Type B pancreatic cell (in vitro differentiated cells): ENCODE data around the gene ISCU. TPM values are rescaled to one million over a fixed set of nuclear protein-coding genes. Genes with fewer than 3 reads are reported as not detected.

Experiments used
- DNase-seq: peaks from one replicate; pipeline ENCODE4 v3.0.0; 2021; ENCODE audit warnings: mixed read lengths; ENCODE audit not compliant: unreplicated experiment; ENCODE audit errors: extremely low spot score
- H3K27ac Mint-ChIP-seq: 2 replicates; pipeline ENCODE4 v1.8.0; 2021; ENCODE audit warnings: mild to moderate bottlenecking, mixed read lengths
- H3K27me3 Mint-ChIP-seq: 2 replicates; pipeline ENCODE4 v1.8.0; 2021; ENCODE audit warnings: mixed read lengths
- H3K36me3 Mint-ChIP-seq: 2 replicates; pipeline ENCODE4 v1.8.0; 2021; ENCODE audit warnings: mixed read lengths
- H3K4me1 Mint-ChIP-seq: one replicate; pipeline ENCODE4 v1.8.0; 2021; ENCODE audit warnings: mixed read lengths; ENCODE audit not compliant: unreplicated experiment
- H3K4me3 Mint-ChIP-seq: 2 replicates; pipeline ENCODE4 v1.8.0; 2021; ENCODE audit warnings: mild to moderate bottlenecking, mixed read lengths
- H3K9me3 Mint-ChIP-seq: 2 replicates; pipeline ENCODE4 v1.8.0; 2021; ENCODE audit warnings: mixed read lengths
- CTCF ChIP-seq: fragments of 200-600 bp; sonication (generic); conservative IDR thresholded peaks from 2 replicates; pipeline ENCODE4 v1.5.0; 2021; ENCODE audit warnings: antibody characterized with exemption, mild to moderate bottlenecking
- total RNA-seq: library from RNA; stranded (reverse); gene quantifications from 2 replicates; pipeline ENCODE4 v1.2.1, GENCODE V29; 2021; ENCODE audit warnings: low replicate concordance

The ISCU gene
- total RNA-seq, 1 donor from 2014 or later, result 78.9 TPM

GRCh38 chr12:108613548-108613947 lies 51.2 kb downstream of the ISCU start:
- no peak for DNase-seq
- Mint-ChIP-seq H3K27ac (no peak overlapping the region), H3K4me1 (peaks cover 12% of the 10 kb centered on the region), H3K27me3 (peaks cover 9% of the 10 kb centered on the region), H3K9me3 (no peaks in the 10 kb centered on the region), H3K4me3 (no peak overlapping the region), H3K36me3 (no peaks in the 10 kb centered on the region)
- TF ChIP-seq CTCF, result no peak

GRCh38 chr12:108614041-108614440 lies 51.6 kb downstream of the ISCU start:
- no peak for DNase-seq
- Mint-ChIP-seq H3K27me3 (peaks cover 9% of the 10 kb centered on the region), H3K4me3 (no peak overlapping the region), H3K4me1 (peaks cover 12% of the 10 kb centered on the region), H3K27ac (no peak overlapping the region), H3K9me3 (no peaks in the 10 kb centered on the region), H3K36me3 (no peaks in the 10 kb centered on the region)
- no peak for TF ChIP-seq CTCF

GRCh38 chr12:108614639-108615038 lies 52.2 kb downstream of the ISCU start:
- H3K27ac Mint-ChIP-seq, result no peak overlapping the region
- H3K27me3 Mint-ChIP-seq, result peaks cover 10% of the 10 kb centered on the region
- H3K4me3 Mint-ChIP-seq, result no peak overlapping the region
- peaks cover 14% of the 10 kb centered on the region for H3K4me1 Mint-ChIP-seq
- TF ChIP-seq CTCF, result no peak
- DNase-seq, result no peak
- no peaks in the 10 kb centered on the region for H3K36me3 Mint-ChIP-seq
- no peaks in the 10 kb centered on the region for H3K9me3 Mint-ChIP-seq

- DNase-seq, result no peak
- Mint-ChIP-seq H3K4me3 (no peak overlapping the region), H3K27me3 (peaks cover 9% of the 10 kb centered on the region), H3K36me3 (no peaks in the 10 kb centered on the region), H3K27ac (no peak overlapping the region), H3K4me1 (peaks cover 19% of the 10 kb centered on the region), H3K9me3 (no peaks in the 10 kb centered on the region)
- no peak for TF ChIP-seq CTCF
These were observed 53.5 kb downstream of the ISCU start for GRCh38 chr12:108615918-108616317.

GRCh38 chr12:108616359-108616758 lies 54.0 kb downstream of the ISCU start:
- Mint-ChIP-seq H3K27ac (no peak overlapping the region), H3K4me3 (no peak overlapping the region), H3K36me3 (no peaks in the 10 kb centered on the region), H3K4me1 (peaks cover 23% of the 10 kb centered on the region), H3K27me3 (peaks cover 9% of the 10 kb centered on the region), H3K9me3 (no peaks in the 10 kb centered on the region)
- DNase-seq, result no peak
- TF ChIP-seq CTCF, result no peak
